Measurements from ENCODE around the gene TBXA2R.

Gene TBXA2R

GRCh38 chr19:3591876-3592613, 14.6 kb downstream of the TBXA2R start:
- H3K9me3 ChIP-seq (ENCODE audit: severe bottlenecking), result no peaks in the 10 kb centered on the region
- DNase-seq (ENCODE audit: low spot score), result no peak
- no peak overlapping the region for H3K27ac ChIP-seq (ENCODE audit: poor library complexity, severe bottlenecking)
- no peak overlapping the region for H3K4me3 ChIP-seq (ENCODE audit: severe bottlenecking)
- H3K36me3 ChIP-seq (ENCODE audit: low read depth), result no peaks in the 10 kb centered on the region
- H3K27me3 ChIP-seq (ENCODE audit: insufficient read depth, poor library complexity, severe bottlenecking), result peaks cover 2% of the 10 kb centered on the region
- H3K4me1 ChIP-seq (ENCODE audit: insufficient read depth, poor library complexity, severe bottlenecking), result no peaks in the 10 kb centered on the region
- TF ChIP-seq CTCF (IDR thresholded peaks at IDR 0.05; ENCODE audit: poor library complexity, severe bottlenecking), result no peak
- ATAC-seq (ENCODE audit: low read depth), result no peak

GRCh38 chr19:3590991-3591659, 15.6 kb downstream of the TBXA2R start:
- Histone ChIP-seq H3K4me1 (ENCODE audit: insufficient read depth, poor library complexity, severe bottlenecking) (no peaks in the 10 kb centered on the region), H3K36me3 (ENCODE audit: low read depth) (no peaks in the 10 kb centered on the region), H3K4me3 (ENCODE audit: severe bottlenecking) (no peak overlapping the region), H3K27ac (ENCODE audit: poor library complexity, severe bottlenecking) (no peak overlapping the region), H3K27me3 (ENCODE audit: insufficient read depth, poor library complexity, severe bottlenecking) (peaks cover 11% of the 10 kb centered on the region), H3K9me3 (ENCODE audit: severe bottlenecking) (no peaks in the 10 kb centered on the region)
- no peak for TF ChIP-seq CTCF (IDR thresholded peaks at IDR 0.05; ENCODE audit: poor library complexity, severe bottlenecking)
- no peak for ATAC-seq (ENCODE audit: low read depth)
- no peak for DNase-seq (ENCODE audit: low spot score)

GRCh38 chr19:3589949-3590348, 16.7 kb downstream of the TBXA2R start:
- no peaks in the 10 kb centered on the region for H3K36me3 ChIP-seq (ENCODE audit: low read depth)
- no peak for TF ChIP-seq CTCF (IDR thresholded peaks at IDR 0.05; ENCODE audit: poor library complexity, severe bottlenecking)
- H3K27me3 ChIP-seq (ENCODE audit: insufficient read depth, poor library complexity, severe bottlenecking), result peaks cover 20% of the 10 kb centered on the region
- H3K4me3 ChIP-seq (ENCODE audit: severe bottlenecking), result no peak overlapping the region
- DNase-seq (ENCODE audit: low spot score) (no peak), ATAC-seq (ENCODE audit: low read depth) (no peak)
- H3K27ac ChIP-seq (ENCODE audit: poor library complexity, severe bottlenecking), result no peak overlapping the region
- H3K9me3 ChIP-seq (ENCODE audit: severe bottlenecking), result no peaks in the 10 kb centered on the region
- no peaks in the 10 kb centered on the region for H3K4me1 ChIP-seq (ENCODE audit: insufficient read depth, poor library complexity, severe bottlenecking)

- H3K27ac ChIP-seq (ENCODE audit: poor library complexity, severe bottlenecking), result no peak overlapping the region
- H3K4me3 ChIP-seq (ENCODE audit: severe bottlenecking), result no peak overlapping the region
- DNase-seq (ENCODE audit: low spot score) (no peak), ATAC-seq (ENCODE audit: low read depth) (no peak)
- H3K9me3 ChIP-seq (ENCODE audit: severe bottlenecking), result no peaks in the 10 kb centered on the region
- peaks cover 23% of the 10 kb centered on the region for H3K27me3 ChIP-seq (ENCODE audit: insufficient read depth, poor library complexity, severe bottlenecking)
- TF ChIP-seq CTCF (IDR thresholded peaks at IDR 0.05; ENCODE audit: poor library complexity, severe bottlenecking), result no peak
- no peaks in the 10 kb centered on the region for H3K4me1 ChIP-seq (ENCODE audit: insufficient read depth, poor library complexity, severe bottlenecking)
- no peaks in the 10 kb centered on the region for H3K36me3 ChIP-seq (ENCODE audit: low read depth)
These were observed 17.2 kb downstream of the TBXA2R start for GRCh38 chr19:3589439-3589838.
